Thyroid gland (tissue), 4 donors: Measurements from ENCODE around the gene RIC3. TPM values are rescaled to one million over a fixed set of nuclear protein-coding genes. Genes with fewer than 3 reads are reported as not detected.
A peak's percentile ranks its signal among the peaks of the same experiment; 100 is the strongest.

Experiments
- DNase-seq, 2 donors: peaks; one replicate each; pipeline ENCODE4 v3.0.0-alpha.2; 2019
- H3K27ac ChIP-seq, 3 donors: fragments of 200-600 bp; sonication (generic); 1 replicate in 2 of 3; 2 replicates in 1 of 3; pipeline ENCODE4 v1.5.1; 2016 to 2019; ENCODE audit warnings: mild to moderate bottlenecking in 1 of 3, moderate library complexity in 1 of 3
- H3K27me3 ChIP-seq: fragments of 200-600 bp; sonication (generic); one replicate; pipeline ENCODE4 v1.5.1; 2019
- H3K36me3 ChIP-seq, 2 donors: fragments of 200-600 bp; sonication (generic); one replicate each; pipeline ENCODE4 v1.5.1; 2016 to 2019
- H3K4me1 ChIP-seq, 2 donors: fragments of 200-600 bp; sonication (generic); one replicate each; pipeline ENCODE4 v1.5.1; 2017 to 2019
- H3K4me3 ChIP-seq, 3 donors: fragments of 200-600 bp; sonication (generic); replicated peaks in 1 of 3; 1 replicate in 2 of 3; 2 replicates in 1 of 3; pipeline ENCODE4 v1.5.1; 2016; ENCODE audit warnings: mild to moderate bottlenecking in 1 of 3
- H3K9me3 ChIP-seq: fragments of 200-600 bp; sonication (generic); one replicate; pipeline ENCODE4 v1.5.1; 2017
- CTCF ChIP-seq, 6 experiments: fragments of 200-600 bp in 3 of 6; fragments of 450-650 bp in 3 of 6; sonication (generic) in 3 of 6; IDR thresholded peaks; one replicate each; pipeline ENCODE4 v1.5.1; 2016 to 2019; ENCODE audit warnings: antibody characterized with exemption in 6 of 6, mild to moderate bottlenecking in 2 of 6, inconsistent platforms in 1 of 6, moderate library complexity in 1 of 6
- POLR2A ChIP-seq, 2 donors: fragments of 450-650 bp; IDR thresholded peaks; one replicate each; pipeline ENCODE4 v1.6.1; 2017; ENCODE audit warnings: antibody characterized with exemption in 2 of 2, mild to moderate bottlenecking in 2 of 2, moderate library complexity in 1 of 2
- WGBS, 2 donors: methylation state at CpG; one replicate each; pipeline ENCODE4 v1.1.5; 2017; 5-methylcytosine and 5-hydroxymethylcytosine counted together
- intact Hi-C: fragments of 100-400 bp; cut with DNase I; formaldehyde crosslinking; loops from one replicate; pipeline ENCODE4 v1.15.1; 2023
- total RNA-seq, 4 donors: library from RNA; depleted of rRNA; stranded (reverse); fragments of >200 nt; gene quantifications; one replicate each; pipeline ENCODE4 v1.2.3, GENCODE V29; 2016

Gene RIC3
- total RNA-seq, 4 donors from 2014 or later = 38.2 to 96.9 (median 46.9) TPM

GRCh38 chr11:8199676-8200075 lies 30.9 kb upstream of the RIC3 start:
- Histone ChIP-seq H3K4me1 (no peaks in the 10 kb centered on the region), H3K27ac (no peak overlapping the region), H3K4me3 (no peak overlapping the region), H3K36me3 (no peaks in the 10 kb centered on the region), H3K9me3 (no peaks in the 10 kb centered on the region), H3K27me3 (no peaks in the 10 kb centered on the region)
- intact Hi-C loops = no loop called here
- WGBS, 2 donors = 80 to 85% methylated on average over 2 of the region's 2 CpGs
- no peak for DNase-seq
- TF ChIP-seq CTCF (IDR thresholded peaks at IDR 0.05) (no peak), POLR2A (IDR thresholded peaks at IDR 0.05) (no peak)

GRCh38 chr11:8196749-8197148 lies 27.9 kb upstream of the RIC3 start:
- intact Hi-C loops = no loop called here
- Histone ChIP-seq H3K4me1 (no peaks in the 10 kb centered on the region), H3K36me3 (no peaks in the 10 kb centered on the region), H3K4me3 (no peak overlapping the region), H3K9me3 (no peaks in the 10 kb centered on the region), H3K27me3 (no peaks in the 10 kb centered on the region), H3K27ac (no peak overlapping the region)
- no peak for TF ChIP-seq CTCF (IDR thresholded peaks at IDR 0.05)
- no peak for TF ChIP-seq POLR2A (IDR thresholded peaks at IDR 0.05)
- no peak for DNase-seq

GRCh38 chr11:8194956-8195355 lies 26.1 kb upstream of the RIC3 start:
- Histone ChIP-seq H3K27ac (no peak overlapping the region), H3K4me1 (no peaks in the 10 kb centered on the region), H3K9me3 (no peaks in the 10 kb centered on the region), H3K4me3 (no peak overlapping the region), H3K36me3 (no peaks in the 10 kb centered on the region), H3K27me3 (no peaks in the 10 kb centered on the region)
- no peak for TF ChIP-seq CTCF (IDR thresholded peaks at IDR 0.05)
- no peak for TF ChIP-seq POLR2A (IDR thresholded peaks at IDR 0.05)
- DNase-seq = no peak
- 75 to 83% methylated on average over 4 of the region's 4 CpGs for WGBS, 2 donors
- intact Hi-C loops = no loop called here

GRCh38 chr11:8192896-8193209 lies 24.0 kb upstream of the RIC3 start:
- Histone ChIP-seq H3K27ac (no peak overlapping the region), H3K9me3 (no peaks in the 10 kb centered on the region), H3K36me3 (no peaks in the 10 kb centered on the region), H3K4me1 (no peaks in the 10 kb centered on the region), H3K4me3 (no peak overlapping the region), H3K27me3 (no peaks in the 10 kb centered on the region)
- DNase-seq = peak in 1 of 2 donors; percentile 24
- WGBS, 2 donors = 24 to 37% methylated on average over 3 to 4 of the region's 5 CpGs
- TF ChIP-seq CTCF (IDR thresholded peaks at IDR 0.05) (no peak), POLR2A (IDR thresholded peaks at IDR 0.05) (no peak)
- intact Hi-C loops = no loop called here

- peak; percentile 62 to 73 for DNase-seq
- intact Hi-C loops = no loop called here
- no peak overlapping the region for H3K4me3 ChIP-seq
- no peaks in the 10 kb centered on the region for H3K9me3 ChIP-seq
- H3K4me1 ChIP-seq = no peaks in the 10 kb centered on the region
- peak in 4 of 6 experiments; percentile 61 to 85 (median 66) for TF ChIP-seq CTCF (IDR thresholded peaks at IDR 0.05)
- TF ChIP-seq POLR2A (IDR thresholded peaks at IDR 0.05) = no peak
- no peaks in the 10 kb centered on the region for H3K27me3 ChIP-seq
- WGBS, 2 donors = 69 to 71% methylated on average over 17 to 19 of the region's 19 CpGs
- H3K36me3 ChIP-seq = no peaks in the 10 kb centered on the region
- H3K27ac ChIP-seq = no peak overlapping the region
Observed at GRCh38 chr11:8192016-8192895, 23.4 kb upstream of the RIC3 start.
